Measurements from ENCODE around the gene RFC2.
"Not testable (repeated sequence)": the region's sequence is repeated elsewhere in the genome, so short reads cannot be mapped to it uniquely, and the experiment has no call there.

RFC2 gene

DNA sequence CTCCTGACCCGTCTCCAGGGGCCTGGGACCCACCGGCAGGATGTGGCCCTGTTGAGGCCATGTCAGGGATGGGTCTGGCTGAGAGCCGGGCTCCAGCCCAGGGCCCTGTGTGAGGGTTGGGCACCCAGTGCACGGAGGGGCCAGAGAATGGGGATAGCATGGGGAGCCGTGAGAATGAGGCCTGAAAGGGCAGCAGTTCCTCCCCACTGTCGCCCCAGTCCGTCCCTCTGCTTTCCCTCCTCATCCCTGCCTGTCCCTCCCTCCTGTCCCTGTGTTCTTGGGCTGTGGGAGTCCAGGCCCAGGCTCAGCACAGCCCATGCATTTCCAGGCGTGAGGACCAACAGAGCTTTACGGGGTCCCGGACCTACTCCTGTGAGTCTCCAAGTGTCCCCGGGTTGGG is 34.8 kb downstream of the RFC2 start:
- no peak for DNase-seq (ENCODE audit: low read depth, low spot score)

DNA sequence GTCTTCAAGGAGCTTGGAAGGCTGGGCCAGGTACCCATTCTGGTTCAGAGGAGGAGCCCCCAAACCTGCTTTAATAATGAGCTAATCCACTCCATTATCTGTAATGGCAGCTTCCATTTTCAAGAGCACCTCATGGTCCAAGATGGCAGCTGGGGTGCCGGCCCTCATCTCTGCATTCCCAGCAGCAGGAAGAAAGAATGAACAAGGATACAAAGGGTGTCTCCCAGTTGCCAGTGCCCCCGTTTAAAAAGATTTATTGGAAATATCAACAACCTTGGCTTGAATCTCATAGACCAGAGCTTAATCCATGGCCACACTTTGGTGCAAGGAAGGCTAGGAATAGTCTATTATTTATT is 35.9 kb downstream of the RFC2 start:
- no peak for DNase-seq (ENCODE audit: low read depth, low spot score)

DNA sequence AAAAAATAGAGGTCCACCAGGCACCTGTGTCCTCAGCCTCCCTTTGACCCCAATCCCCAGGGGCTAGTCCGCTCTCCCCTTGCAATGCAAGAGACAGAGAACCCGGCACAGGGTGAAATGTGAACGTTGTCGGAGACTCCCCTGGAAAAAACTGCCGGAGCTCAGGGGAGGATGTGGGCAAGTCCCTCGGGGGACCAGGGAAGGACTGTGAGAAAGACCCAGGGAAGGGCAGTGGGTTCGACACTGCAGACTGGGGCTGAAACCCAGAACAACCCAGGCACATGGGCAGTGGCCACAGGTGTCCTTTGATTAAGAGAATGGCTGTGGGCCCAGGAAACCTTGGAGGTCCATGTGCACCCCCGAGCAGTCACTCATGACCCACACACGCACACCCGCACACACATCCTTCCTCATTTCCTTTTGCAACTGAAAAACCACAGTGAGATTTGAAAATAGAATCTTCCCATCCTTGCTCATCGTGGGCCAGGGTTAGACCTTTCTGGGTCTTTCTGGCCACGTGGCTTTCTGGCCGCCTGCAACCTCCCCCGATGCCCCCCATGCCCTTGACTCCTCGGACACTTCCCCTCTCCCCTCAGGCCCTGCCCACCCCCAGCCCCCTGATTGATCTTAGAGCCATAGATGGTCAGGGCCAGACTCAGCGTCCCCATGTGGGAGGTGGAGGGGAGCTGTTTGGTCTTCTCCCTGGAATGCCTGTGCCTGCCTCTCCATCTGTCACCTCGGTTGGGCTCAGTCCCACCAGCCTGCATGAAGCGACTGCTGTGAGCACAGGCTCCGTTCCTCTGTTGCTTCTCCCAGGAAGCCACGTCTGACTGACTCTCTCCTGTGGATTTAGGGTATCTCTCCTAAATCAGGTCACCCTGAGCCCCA is 36.5 kb downstream of the RFC2 start:
- no peak for DNase-seq (ENCODE audit: low read depth, low spot score)

DNA sequence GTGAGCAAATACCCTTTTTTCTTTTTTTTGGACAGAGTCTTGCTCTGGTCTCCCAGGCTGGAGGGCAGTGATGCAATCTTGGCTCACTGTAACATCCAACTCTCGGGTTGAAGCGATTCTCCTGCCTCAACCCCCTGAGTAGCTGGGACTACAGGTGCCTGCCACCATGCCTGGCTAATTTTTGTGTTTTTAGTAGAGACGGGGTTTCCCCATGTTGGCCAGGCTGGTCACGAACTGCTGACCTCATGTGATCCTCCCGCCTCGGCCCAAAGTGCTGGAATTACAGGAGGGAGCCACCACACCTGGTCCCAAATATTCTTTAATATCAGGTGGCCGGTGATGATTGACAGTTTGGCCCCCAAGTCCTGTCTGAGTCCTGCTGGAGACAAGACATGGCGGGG is 37.8 kb downstream of the RFC2 start:
- no peak for DNase-seq (ENCODE audit: low read depth, low spot score)

DNA sequence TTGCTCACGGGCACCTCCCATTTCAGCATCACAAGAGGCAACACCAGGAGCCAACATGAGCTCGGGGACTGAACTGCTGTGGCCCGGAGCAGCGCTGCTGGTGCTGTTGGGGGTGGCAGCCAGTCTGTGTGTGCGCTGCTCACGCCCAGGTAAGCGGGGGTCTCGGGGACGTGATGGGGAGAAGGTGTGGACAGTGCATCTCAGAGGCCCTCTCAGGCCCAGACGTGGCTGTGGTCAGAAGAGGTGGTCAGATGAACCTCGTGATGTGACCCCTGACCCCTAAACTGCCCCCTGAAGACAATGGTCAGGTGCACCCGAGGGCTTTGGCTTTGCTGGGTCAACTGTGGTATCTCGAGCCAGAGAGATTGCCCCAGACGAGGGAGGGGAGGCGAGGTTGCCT is 38.3 kb downstream of the RFC2 start:
- no peak for DNase-seq (ENCODE audit: low read depth, low spot score)

DNA sequence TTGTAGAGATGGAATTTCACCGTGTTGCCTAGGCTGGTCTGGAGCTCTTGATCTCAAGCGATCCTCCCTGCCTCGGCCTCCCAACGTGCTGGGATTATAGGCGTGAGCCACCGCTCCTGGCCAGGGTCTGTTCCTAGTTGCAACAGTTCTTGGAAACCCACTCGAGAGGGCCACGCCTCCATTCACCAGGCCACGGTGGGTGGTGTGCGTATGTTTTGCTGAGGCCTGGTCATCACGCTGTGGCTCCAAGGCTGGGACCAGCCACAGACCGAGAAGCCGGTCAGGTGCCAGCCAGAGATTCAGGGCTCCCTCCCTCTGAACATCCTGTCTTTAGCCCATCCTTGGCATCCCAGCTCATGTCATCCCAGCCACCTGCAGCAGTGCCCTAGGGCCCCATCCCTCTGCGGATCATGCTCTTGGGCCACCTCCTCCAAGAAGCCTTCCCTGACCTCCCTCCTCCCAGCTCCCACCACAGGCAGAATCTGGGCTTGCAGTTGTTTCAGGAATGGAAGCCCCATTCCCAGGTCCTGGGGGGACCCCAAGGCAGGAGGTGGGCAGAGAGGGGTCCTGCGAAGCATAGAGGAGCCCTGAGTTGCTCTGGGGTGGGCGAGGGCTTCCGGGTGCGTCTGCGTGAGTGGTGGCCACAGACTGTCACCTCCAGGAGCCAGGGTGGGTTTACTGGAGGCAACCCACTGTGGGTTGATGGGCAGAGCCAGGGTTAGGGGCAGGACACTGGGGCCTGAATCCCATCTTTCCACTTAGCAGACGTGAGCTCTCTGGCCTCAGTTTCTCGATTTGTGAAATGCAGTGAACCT is 39.2 kb downstream of the RFC2 start:
- no peak for DNase-seq (ENCODE audit: low read depth, low spot score)

DNA sequence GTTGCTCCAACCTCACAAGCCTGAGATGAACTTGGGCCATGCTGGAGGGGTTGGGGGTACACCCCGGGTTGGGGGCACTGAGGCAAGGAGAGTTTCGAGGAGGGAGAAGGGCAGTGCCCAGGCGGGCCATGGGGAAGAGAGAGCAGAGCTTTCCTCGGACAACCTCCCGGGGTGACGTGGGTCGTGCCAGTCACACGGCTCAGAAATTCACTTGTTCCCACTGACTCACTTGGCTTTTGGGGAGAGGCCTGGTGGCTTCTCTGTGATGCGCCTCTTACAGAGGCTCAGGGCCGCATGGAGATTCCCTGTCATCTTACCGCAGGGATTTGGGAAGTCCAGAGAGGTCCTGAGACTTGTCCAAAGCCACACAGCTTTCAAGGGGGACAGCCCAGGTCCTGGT is 41.5 kb downstream of the RFC2 start:
- DNase-seq (ENCODE audit: low read depth, low spot score), result no peak

DNA sequence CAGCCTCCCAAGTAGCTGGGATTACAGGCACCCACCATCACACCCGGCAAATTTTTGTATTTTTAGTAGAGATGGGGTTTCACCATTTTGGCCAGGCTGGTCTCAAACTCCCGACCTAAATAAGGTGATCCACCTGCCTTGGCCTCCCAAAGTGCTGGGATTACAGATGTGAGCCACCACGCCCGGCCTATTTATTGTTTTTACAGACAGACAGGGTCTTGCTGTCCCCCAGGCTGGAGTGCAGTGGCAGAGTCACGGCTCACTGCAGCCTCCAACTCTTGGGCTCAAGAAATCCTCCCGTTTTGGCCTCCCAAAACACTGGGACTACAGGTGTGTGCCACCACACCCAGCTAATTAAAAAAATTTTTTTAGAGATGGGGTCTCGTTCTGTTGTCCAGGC is 46.0 kb downstream of the RFC2 start:
- DNase-seq (ENCODE audit: low read depth, low spot score), result not testable (repeated sequence)

DNA sequence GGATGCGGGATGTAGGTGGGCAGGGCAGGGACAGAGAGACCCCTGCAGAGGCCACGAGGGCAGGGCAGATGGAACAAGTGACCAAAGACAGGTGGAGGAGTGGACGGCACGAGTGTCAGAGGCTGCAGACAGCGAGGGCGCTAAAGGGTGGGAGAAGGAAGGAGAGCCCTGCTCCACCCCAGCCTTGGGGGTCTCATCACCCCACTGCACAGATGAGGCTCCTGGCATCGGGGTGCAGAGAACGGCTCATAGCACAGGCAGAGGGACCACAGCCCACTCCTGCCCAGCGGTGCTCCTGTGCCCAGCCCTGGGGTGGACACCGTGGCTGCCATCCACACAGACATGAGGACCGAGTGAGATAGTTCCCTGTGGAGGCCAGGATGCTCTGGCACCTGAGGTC is 46.6 kb downstream of the RFC2 start:
- DNase-seq (ENCODE audit: low read depth, low spot score), result no peak

DNA sequence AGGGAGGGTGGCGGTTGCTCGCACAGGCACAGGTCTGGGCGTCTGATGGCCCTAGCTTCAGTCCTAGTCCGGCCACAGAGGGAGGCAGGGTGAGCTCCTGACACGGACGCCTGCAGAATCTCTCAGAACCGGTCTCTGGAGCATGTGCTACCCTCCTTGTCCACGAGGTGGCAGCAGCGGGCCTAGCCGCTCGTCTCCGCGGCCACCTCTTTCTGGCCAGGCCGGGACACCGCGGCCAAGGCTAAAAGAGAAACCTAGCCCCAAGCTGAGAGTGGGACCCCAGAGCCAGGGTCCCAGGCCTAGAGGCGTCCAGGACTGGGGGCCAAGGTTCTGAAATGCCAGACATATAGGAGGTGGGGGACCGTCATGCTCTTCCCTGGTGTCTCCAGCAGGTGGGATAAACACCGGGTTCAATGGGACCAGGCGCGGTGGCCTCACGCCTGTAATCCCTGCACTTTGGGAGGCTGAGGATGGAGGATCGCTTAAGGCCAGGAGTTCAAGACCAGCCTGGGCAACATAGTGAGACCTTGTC is 47.5 kb downstream of the RFC2 start:
- DNase-seq (ENCODE audit: low read depth, low spot score), result peak; percentile 52

DNA sequence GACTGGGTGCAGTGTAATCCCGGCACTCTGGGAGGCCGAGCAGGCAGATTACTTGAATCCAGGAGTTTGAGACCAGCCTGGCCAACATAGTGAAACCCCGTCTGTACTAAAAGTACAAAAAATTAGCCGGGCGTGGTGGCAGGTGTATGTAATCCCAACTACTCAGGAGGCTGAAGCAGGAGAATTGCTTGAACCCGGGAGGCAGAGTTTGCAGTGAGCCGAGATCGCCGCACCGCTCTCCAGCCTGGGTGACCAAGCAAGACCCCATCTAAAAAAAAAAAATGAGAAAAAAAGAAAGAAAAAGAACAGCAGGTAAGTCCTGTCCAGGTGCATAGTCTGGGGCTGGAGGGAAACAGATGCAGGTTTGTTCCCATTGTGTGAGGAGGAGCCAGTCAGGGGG is 48.1 kb downstream of the RFC2 start:
- not testable (repeated sequence) for DNase-seq (ENCODE audit: low read depth, low spot score)

DNA sequence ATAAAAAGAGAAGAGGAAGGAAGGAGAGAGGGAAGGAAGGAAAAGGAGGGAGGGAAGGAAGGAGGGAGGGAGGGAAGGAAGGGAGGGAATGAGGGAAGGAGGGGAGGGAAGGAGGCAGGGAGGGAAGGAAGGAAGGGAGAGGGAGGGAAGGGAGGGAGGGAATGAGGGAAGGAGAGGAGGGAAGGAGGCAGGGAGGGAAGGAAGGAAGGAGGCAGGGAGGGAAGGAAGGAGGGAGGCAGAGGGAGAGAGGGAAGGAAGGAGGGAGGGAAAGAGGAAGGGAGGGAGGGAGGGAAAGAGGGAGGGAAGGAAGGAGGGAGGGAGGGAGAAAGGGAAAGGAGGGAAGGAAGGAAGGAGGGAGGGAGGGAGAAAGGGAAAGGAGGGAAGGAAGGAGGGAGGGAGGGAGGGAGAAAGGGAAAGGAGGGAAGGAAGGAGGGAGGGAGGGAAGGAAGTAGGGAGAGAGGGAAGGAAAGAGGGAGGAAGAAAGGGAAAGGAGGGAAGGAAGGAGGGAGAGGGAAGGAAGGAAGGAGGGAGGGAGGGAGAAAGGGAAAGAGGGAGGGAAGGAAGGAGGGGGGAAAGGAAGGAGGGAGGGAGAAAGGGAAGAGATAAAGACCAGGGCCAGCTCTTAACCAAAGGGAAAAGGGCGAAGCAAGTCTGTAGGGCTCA is 50.1 kb downstream of the RFC2 start:
- no peak for DNase-seq (ENCODE audit: low read depth, low spot score)

DNA sequence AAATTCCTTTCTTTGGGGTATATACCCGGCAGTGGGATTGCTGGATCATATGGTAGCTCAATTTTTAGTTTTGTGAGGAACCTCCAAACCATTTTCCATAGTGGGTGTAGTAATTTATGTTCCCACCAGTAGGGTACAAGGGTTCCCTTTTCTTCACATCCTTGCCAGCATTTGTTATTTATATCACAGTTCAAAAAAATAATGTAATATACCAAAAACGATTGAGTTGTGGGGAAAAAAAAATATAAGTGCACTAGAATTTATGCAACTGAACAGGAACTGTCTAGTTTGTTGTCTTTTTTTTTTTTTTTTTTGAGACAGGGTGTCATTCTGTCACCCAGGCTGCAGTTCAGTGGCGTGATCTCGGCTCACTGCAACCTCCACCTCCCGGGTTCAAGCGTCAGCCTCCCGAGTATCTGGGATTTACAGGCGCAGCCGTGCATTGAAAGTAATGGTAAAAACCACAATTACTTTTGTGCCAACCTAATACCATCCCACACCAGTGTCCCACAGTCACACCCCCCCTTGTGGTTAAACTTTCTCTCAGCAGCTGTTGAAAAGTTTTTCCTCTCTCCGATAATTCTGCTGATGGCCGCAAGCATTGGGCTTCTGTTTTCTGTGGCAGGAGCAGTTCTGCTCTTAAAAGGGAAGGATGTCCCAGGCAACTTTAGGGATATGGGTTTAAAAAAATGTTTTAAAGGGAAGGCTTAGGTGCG is 51.2 kb downstream of the RFC2 start:
- no peak for DNase-seq (ENCODE audit: low read depth, low spot score)

DNA sequence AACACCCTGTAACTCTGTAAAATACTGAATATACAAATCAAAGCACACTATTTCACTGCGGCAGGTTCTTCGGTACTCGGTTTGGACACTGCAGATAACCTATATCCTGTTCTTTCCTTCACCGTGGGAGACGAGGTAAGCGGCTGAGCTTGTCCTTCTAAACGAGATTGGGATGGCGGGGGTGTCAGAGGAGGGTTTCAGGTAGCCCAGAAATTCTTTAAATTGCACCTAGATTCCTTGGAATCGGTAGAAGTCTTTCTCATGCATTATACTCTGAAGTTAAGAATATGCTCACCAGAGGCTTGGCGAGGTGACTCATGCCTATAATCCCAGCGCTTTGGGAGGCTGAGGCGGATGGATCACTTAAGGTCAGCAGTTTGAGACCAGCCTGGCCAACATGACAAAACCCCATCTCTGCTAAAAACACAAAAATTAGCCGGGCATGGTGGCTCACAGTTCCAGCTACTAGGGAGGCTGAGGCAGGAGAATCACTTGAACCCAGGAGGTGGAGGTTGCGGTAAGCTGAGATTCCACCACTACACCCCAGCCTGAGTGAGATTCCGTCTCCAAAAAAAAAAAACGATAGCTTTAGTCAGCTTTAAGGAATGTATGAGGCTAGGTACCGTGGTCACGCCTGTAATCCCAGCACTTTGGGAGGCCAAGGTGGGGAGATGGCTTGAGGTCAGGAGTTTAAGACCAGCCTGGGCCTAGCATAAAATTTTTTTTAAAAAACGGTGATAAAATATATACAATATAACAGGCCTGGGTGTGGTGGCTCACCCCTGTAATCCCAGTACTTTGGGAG is 54.4 kb downstream of the RFC2 start:
- DNase-seq (ENCODE audit: low read depth, low spot score), result no peak

DNA sequence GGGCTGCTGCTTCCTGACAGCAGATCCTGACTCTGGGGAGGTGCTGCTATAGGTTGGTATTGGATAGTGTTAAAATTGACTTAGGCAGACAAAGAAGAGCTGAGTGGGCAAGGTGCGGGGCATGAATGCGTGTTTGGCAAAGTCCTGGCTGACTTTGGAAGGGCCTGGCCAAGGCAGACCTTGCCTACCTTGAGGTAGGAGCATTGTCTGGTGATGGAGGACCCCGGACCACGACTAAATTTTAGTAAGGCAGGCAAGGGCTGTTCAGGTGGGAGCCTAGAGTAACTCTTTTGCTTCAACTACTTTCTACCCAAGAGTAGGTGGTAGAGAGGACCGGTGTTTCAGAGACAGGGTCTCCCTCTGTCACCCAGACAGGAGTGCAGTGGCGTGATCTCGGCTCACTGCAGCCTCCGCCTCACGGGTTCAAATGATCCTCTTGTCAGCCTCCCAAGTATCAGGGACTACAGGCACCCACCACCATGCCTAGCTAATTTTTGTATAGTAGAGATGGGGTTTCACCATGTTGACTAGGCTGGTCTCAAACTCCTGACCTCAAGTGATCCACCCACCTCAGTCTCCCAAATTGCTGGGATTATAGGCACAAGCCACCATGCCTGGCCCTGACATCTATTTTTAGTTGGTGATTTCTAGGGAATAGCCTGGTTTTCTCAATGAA is 56.6 kb downstream of the RFC2 start:
- no peak for DNase-seq (ENCODE audit: low read depth, low spot score)

DNA sequence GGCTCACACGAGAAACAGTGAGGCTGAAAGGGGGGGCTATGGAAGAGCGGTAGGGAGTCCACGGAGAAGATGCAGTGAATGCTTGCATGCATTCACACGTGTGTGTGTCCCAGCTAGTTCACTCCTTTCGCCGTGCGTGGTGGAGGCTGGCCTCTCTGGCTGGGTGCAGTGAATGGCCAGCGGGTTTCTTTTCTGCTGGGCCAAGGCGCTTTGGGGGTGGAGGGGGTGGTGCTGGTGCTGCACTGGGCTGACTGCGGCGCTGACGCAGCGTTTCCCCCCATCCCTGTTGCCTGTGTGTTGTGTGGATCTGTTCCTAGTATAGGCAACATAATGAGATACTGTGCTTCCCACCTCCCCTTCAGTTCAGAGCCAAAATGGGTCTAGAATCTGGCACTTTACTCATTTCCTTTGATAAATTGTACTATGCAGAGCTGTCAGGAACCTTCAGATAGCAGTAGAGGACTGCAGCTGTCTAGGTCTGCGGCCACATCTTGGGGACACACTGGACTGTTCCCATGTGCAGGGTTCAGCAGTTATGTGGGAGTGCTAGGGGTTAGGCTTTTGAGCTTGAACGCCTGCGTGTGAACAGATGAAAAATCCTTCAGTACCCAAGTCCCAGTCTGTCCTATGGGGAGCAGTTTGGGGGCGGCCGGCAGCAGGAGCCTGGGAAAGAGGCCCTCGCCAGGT is 58.1 kb downstream of the RFC2 start:
- DNase-seq (ENCODE audit: low read depth, low spot score), result not testable (repeated sequence)

DNA sequence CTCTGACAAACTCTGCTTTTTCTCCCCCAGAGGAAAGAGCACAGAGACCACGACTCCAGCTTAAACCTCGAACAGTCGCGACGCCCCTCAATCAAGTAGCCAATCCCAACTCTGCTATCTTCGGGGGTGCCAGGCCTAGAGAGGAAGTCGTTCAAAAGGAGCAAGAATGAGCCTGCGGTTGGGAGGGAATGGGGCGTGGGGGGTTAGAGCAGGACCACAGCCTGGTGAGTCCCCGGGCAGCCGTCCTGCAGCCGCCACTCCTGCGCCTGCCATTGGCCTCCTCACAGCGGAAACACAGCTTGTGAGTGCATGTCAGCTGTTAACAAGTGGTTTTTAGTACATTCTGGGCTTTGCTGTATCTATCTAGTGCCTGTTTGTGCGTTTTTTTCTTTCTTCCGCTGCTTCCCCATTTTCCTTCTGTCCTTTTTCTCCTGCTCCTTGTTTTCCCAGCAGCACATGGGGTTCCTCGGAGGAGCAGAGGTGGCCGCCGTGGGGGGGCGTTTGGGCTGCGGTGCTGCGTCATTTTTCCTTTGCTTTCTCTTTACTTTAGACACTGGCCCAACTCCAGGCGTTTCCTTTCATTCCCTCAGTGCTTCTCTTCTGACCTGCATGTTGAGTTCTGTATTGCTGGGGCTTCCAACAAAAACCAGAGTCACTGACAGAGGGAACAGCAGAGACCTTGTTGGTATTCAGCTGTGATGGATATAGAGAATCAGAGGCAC is 58.9 kb downstream of the RFC2 start:
- not testable (repeated sequence) for DNase-seq (ENCODE audit: low read depth, low spot score)

DNA sequence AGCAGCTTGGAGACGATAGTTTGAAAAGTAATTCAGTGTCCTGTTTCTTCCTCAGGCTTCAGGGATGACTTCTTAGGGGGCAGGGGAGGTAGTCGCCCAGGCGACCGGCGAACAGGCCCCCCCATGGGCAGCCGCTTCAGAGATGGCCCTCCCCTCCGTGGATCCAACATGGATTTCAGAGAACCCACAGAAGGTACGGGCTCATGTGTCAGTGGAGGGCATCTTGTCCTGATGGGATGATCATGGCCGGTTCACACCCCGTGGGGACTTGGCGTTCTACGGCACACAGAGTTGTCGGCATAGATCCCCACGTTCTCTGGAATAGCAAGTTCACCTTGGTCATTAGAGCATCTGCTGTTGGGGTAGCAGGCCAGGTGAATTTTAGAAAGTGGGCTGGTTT is 59.5 kb downstream of the RFC2 start:
- DNase-seq (ENCODE audit: low read depth, low spot score), result no peak

DNA sequence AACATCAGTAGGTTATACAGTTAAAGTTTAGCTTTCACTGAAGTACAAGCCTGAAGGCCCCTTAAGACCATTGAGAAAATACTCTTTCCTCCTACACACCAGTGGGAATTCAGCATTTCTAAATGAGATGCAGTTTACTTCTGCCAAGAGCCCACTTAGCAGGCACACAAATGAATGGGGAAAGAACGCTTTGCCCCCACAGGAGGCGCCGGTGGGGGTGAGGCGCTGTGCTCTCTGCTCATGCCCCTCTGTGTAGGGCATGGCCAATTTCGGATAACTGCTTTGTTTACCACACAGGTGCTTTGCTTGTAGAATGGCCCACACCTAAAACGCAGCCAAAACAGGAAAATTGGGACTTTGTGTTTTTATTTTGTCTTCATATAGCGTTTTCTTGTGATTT is 60.3 kb downstream of the RFC2 start:
- no peak for DNase-seq (ENCODE audit: low read depth, low spot score)
